Thyroid gland (tissue), 4 donors: ENCODE measurements around the gene ARHGAP11B. TPM values are rescaled to one million over a fixed set of nuclear protein-coding genes. Genes with fewer than 3 reads are reported as not detected.
"Not testable (repeated sequence)": the region's sequence is repeated elsewhere in the genome, so short reads cannot be mapped to it uniquely, and the experiment has no call there.

ENCODE experiments used
- DNase-seq, 2 donors: peaks; one replicate each; pipeline ENCODE4 v3.0.0-alpha.2; 2019
- H3K27ac ChIP-seq, 3 donors: fragments of 200-600 bp; sonication (generic); 1 replicate in 2 of 3; 2 replicates in 1 of 3; pipeline ENCODE4 v1.5.1; 2016 to 2019; ENCODE audit warnings: mild to moderate bottlenecking in 1 of 3, moderate library complexity in 1 of 3
- H3K27me3 ChIP-seq: fragments of 200-600 bp; sonication (generic); one replicate; pipeline ENCODE4 v1.5.1; 2019
- H3K36me3 ChIP-seq, 2 donors: fragments of 200-600 bp; sonication (generic); one replicate each; pipeline ENCODE4 v1.5.1; 2016 to 2019
- H3K4me1 ChIP-seq, 2 donors: fragments of 200-600 bp; sonication (generic); one replicate each; pipeline ENCODE4 v1.5.1; 2017 to 2019
- H3K4me3 ChIP-seq, 3 donors: fragments of 200-600 bp; sonication (generic); replicated peaks in 1 of 3; 1 replicate in 2 of 3; 2 replicates in 1 of 3; pipeline ENCODE4 v1.5.1; 2016; ENCODE audit warnings: mild to moderate bottlenecking in 1 of 3
- H3K9me3 ChIP-seq: fragments of 200-600 bp; sonication (generic); one replicate; pipeline ENCODE4 v1.5.1; 2017
- POLR2A ChIP-seq, 2 donors: fragments of 450-650 bp; IDR thresholded peaks; one replicate each; pipeline ENCODE4 v1.6.1; 2017; ENCODE audit warnings: antibody characterized with exemption in 2 of 2, mild to moderate bottlenecking in 2 of 2, moderate library complexity in 1 of 2
- WGBS, 2 donors: methylation state at CpG; one replicate each; pipeline ENCODE4 v1.1.5; 2017; 5-methylcytosine and 5-hydroxymethylcytosine counted together
- intact Hi-C: fragments of 100-400 bp; cut with DNase I; formaldehyde crosslinking; loops from one replicate; pipeline ENCODE4 v1.15.1; 2023
- small RNA-seq: library from RNA; depleted of rRNA; stranded (forward); fragments of <200 nt; gene quantifications from one replicate; pipeline ENCODE3, GENCODE V24; 2016
- total RNA-seq, 4 donors: library from RNA; depleted of rRNA; stranded (reverse); fragments of >200 nt; gene quantifications; one replicate each; pipeline ENCODE4 v1.2.3, GENCODE V29; 2016
- TF ChIP-seq, protein P1 (sequence below), 6 experiments: fragments of 200-600 bp in 3 of 6; fragments of 450-650 bp in 3 of 6; sonication (generic) in 3 of 6; IDR thresholded peaks; one replicate each; pipeline ENCODE4 v1.5.1; 2016 to 2019; ENCODE audit warnings: antibody characterized with exemption in 6 of 6, mild to moderate bottlenecking in 2 of 6, inconsistent platforms in 1 of 6, moderate library complexity in 1 of 6

The ARHGAP11B gene

DNA sequence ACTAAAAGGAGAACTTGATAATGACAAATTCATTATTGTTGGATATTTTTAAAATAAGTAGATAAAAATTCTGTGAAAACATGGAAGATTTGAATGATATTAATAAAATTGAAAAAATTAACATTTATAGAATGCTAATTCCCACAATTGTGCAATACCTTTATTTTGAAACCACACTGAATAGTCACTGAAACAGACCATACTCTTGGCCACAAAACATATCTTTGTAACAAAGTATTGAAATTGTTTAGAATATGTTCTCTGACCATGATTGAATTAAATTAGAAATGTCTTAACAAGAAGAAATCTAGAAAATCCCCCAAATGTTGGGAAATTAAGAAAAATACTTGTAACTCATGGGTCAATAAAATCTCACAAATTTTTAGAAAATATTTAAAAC, 49.2 kb downstream of the ARHGAP11B start:
- DNase-seq: no peak
- Histone ChIP-seq H3K27ac (no peak overlapping the region), H3K4me3 (no peak overlapping the region), H3K9me3 (no peaks in the 10 kb centered on the region), H3K36me3 (no peaks in the 10 kb centered on the region), H3K4me1 (no peaks in the 10 kb centered on the region), H3K27me3 (no peaks in the 10 kb centered on the region)
- intact Hi-C loops: no loop called here
- TF ChIP-seq, protein P1, sequence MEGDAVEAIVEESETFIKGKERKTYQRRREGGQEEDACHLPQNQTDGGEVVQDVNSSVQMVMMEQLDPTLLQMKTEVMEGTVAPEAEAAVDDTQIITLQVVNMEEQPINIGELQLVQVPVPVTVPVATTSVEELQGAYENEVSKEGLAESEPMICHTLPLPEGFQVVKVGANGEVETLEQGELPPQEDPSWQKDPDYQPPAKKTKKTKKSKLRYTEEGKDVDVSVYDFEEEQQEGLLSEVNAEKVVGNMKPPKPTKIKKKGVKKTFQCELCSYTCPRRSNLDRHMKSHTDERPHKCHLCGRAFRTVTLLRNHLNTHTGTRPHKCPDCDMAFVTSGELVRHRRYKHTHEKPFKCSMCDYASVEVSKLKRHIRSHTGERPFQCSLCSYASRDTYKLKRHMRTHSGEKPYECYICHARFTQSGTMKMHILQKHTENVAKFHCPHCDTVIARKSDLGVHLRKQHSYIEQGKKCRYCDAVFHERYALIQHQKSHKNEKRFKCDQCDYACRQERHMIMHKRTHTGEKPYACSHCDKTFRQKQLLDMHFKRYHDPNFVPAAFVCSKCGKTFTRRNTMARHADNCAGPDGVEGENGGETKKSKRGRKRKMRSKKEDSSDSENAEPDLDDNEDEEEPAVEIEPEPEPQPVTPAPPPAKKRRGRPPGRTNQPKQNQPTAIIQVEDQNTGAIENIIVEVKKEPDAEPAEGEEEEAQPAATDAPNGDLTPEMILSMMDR (IDR thresholded peaks at IDR 0.05): no peak
- no peak for TF ChIP-seq POLR2A (IDR thresholded peaks at IDR 0.05)

- H3K4me1 ChIP-seq, H3K27me3 ChIP-seq, H3K36me3 ChIP-seq, intact Hi-C loops, DNase-seq, H3K9me3 ChIP-seq, H3K4me3 ChIP-seq, H3K27ac ChIP-seq: not testable (repeated sequence)
- 94 to 95% methylated on average over 4 of the region's 4 CpGs for WGBS, 2 donors
Observed at GRCh38 chr15:30675891-30676290, 50.0 kb downstream of the ARHGAP11B start.

- H3K27ac ChIP-seq, H3K4me3 ChIP-seq, H3K9me3 ChIP-seq, H3K36me3 ChIP-seq, H3K27me3 ChIP-seq, H3K4me1 ChIP-seq, intact Hi-C loops, DNase-seq: not testable (repeated sequence)
- 78 to 92% methylated on average over 2 to 3 of the region's 3 CpGs for WGBS, 2 donors
Observed at GRCh38 chr15:30680997-30681396, 55.1 kb downstream of the ARHGAP11B start.

- H3K36me3 ChIP-seq, H3K27ac ChIP-seq, intact Hi-C loops, DNase-seq, H3K4me1 ChIP-seq, H3K4me3 ChIP-seq, H3K27me3 ChIP-seq, H3K9me3 ChIP-seq: not testable (repeated sequence)
- WGBS, 2 donors: 70 to 75% methylated on average over 6 of the region's 6 CpGs
Observed at GRCh38 chr15:30685709-30686285, 59.9 kb downstream of the ARHGAP11B start.

GRCh38 chr15:30686651-30687050, 60.7 kb downstream of the ARHGAP11B start:
- DNase-seq, H3K9me3 ChIP-seq, intact Hi-C loops: not testable (repeated sequence)

More at GRCh38 chr15:30686651-30687050, 60.7 kb downstream of the ARHGAP11B start:
- H3K36me3 ChIP-seq, H3K27me3 ChIP-seq, H3K27ac ChIP-seq, H3K4me1 ChIP-seq, H3K4me3 ChIP-seq: not testable (repeated sequence)
- WGBS, 2 donors: 27 to 57% methylated on average over 2 of the region's 2 CpGs

Small RNAs within 50 kb of the gene (small RNA-seq; reads per million reads assigned to genes)
- not detected for gene RF00019
- gene RF00096: not detected
- not detected for gene RN7SL628P

Other genes starting within 250 kb of the ARHGAP11B start
- 10 to 100 TPM in 3 of 4 donors, 1 to 10 TPM in 1; 4.8 to 36.0 (median 23.4) TPM for gene CHRFAM7A, start 232.6 kb upstream of the ARHGAP11B start, total RNA-seq
- 10 to 100 TPM; 11.8 to 25.0 (median 23.4) TPM for gene GOLGA8R, start 211.9 kb upstream of the ARHGAP11B start, total RNA-seq
- gene GOLGA8Q, start 74.1 kb upstream of the ARHGAP11B start, total RNA-seq: 10 to 100 TPM; 19.6 to 71.2 (median 28.8) TPM
- 1 to 10 TPM in 3 of 4 donors, under 1 TPM in 1; 0.79 to 3.1 (median 2.3) TPM for gene GOLGA8H, start 22.1 kb upstream of the ARHGAP11B start, total RNA-seq